Eye (tissue), 1 donor: ENCODE data around the gene DNAAF5.

Experiments used
- DNase-seq: peaks from one replicate; pipeline ENCODE4 v3.0.0-alpha.2; 2015

The DNAAF5 gene

DNA sequence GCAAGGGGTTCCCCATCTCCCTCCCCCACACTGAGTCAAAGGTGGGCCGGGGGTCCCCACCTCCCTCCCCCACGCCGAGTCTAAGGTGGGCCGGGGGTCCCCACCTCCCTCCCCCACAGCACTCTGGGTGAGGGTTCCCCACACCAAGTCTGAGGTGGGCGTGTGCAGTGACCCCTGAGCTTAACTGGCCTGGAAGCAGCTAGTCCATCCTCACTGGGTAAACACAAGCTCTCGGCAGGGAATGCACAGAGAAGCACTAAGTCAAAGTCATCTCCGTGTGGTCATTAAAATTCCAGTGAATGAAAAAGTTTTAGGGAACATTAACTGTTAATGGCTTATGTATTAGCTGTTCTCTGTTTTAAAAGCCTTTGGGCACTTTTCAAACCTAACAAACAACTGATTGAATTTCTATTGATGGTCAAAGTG lies 44.3 kb downstream of the DNAAF5 start:
- no peak for DNase-seq

DNA sequence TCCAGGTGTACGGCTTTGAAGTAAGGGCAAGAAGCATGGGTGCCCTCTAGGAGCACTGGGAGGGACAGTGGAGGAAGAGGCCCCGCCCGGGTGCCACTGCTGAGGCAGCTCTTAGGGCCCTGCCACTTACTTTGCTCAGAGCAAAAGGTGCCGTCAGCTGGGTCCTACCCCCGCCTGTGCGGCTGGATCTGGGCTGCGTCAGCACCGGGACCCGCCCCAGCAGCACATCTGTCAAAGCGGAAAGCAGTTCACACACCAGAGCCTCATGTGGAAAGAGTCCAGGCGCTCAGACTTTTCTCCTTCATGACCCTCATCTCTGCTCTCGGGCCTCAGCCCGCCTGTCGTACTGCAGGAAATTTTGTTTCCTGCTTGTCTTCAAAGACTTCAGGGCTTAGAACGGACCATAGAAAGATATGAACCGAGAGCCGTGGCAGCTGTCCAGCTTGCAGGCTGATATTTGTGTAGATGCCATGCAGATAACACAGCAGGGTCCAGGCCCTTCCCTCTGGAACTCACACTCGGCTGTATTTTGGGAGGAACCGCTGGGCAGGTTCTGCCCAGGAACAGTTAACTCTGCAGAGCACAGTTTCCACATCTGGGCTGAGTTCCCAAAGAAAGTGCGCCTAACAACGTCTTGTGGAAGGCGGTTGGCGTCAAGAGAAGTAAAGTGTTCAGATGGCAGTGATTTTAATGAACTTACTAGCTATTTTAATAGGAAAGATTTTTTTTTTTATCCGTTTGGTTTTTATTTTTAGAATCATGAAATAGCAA lies 44.9 kb downstream of the DNAAF5 start:
- DNase-seq = no peak

DNA sequence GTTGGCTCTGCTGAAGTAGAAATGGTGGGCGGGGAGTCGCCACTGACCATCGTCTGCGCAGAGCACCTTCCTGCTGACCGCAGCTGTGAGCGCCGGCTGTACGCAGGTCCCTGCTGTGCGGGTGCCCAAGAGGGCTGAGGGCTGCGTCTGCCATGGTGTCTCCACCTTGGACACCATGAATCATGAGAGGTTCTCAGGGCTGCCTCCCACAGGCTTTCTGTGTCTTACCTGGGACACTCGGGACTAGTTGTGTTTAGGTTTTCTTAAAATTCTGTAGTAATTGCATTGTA lies 45.5 kb downstream of the DNAAF5 start:
- DNase-seq = no peak

DNA sequence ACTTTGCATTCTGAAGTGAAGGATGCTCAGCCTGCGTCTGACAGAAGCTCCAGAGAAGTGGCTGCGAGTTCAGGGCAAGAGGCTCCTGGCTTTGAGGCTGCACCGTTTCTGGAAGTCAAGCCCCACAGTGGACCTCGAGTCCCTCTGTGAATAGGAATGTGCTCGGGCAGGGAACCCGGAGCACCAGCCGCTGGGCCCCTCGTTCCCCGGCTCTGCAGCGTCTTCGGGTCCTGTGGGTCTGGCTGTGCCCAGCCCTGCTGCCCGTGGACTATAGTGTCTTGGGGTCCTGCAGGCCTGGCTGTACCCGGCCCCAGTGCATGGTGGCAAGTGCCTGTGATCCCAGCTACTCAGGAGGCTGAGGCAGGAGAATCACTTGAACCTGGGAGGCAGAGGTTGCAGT lies 45.9 kb downstream of the DNAAF5 start:
- no peak for DNase-seq

DNA sequence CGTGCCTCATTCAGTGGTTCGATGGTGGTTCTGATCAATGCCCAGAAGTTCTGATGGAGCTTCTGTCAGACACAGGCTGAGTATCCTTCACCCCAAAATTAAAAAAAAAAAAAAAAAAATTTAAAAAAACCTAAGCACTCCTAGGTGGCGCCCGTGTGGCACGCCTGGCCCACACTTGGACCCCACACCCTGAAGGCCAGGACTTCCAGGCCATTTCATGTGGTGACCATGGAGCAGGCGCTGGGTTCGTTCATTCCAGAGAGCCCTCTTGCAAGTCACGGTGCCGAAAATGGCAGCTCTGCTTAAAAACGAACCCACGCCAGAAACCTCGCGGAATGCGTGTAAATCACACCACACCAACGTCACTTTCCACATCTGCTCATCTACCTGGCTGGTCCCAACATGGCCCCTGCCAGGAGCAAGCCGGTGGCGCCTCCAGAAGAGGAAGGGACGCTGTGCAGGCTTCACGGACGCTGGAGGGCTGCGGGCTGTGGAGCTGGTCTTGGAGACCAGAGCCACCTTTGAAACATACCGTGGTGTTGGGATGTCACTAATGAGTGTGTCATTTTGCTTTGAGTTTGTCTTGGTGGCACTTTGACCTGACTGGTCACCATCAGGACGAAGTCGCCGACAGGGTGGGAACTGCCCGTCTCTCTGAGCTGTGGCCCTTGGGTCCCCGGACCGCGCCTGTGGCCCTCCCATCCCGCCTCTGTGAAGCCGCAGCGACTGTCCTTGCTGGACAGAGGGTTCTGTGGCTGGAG lies 46.5 kb downstream of the DNAAF5 start:
- DNase-seq = no peak

DNA sequence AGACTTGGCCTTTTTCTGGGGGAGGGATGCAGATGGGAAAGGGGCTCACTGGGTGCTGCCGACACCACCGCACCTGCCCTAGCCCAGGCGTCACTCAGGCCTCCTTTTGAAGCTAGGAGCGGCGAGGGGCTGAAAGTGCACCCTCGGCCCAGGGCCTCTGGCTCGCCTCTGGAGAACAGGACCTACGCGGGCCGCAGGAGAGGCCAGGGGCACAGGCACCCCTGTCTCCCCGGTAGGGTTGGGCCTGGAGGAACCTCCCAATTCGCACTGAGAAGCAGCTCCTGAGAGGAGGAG lies 47.1 kb downstream of the DNAAF5 start:
- no peak for DNase-seq

DNA sequence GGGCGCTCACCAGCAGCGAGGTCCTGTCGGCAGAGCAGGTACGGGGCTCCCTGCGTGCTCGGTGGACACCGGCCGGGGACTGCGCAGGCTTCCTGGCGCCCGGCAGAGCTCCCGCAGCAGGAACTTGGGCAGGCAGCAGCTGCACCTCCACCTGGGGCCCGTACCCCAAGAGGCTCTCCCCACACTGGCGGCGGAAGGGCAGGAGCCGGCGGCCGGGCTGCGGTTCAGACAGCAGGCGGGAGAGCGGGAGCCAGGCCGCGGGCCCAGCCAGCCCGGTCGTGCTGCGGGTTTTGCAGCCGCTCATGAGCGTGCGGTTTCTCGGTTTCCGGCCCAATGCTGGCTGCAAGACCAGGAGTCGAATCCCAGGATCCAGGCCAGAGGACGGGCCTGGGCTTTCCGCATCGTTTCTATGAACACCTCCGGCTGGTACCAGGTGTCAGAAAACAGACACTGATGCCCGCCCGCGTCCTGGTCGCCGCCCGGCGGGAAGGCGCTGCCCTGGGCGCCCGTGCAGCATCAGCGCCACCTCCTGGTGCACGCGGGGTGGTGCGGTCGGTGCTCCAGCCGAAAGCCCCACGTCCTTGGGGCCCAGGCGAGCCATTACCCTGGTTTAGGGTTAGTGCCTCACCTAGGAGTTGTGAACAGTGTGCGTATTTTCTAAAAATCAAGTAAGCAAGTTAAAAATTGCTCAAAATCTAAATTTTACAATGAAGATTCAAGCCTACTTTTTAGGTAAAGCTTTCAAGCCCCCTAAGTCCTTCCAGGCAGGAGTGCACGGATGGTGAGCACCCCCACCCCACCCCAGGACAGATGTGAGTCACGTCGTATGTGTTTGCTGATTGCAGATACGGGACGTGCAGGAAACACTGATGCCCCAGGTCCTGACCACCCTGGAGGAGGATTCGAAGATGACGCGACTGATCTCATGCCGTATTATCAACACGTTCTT lies 47.9 kb downstream of the DNAAF5 start:
- peak; percentile 79 for DNase-seq

DNA sequence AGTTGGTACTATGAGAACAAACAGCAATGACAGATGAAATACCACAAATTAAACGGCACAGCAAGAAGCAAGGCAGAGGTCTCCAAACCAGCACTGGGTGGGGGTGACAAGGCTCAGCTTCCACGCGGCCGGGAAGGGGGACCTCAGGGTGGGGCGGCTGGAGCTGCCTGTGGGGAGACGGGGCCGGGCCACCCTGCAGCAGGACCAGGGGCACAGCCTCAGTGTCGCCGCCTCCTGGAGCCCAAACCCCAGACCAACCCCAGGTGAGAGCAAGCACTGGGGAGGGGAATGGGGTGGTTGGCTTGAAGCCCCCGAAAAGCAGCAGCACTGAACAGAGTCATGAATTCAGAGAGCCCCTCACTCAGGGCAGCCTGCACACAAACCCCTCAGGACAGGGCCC lies 49.9 kb downstream of the DNAAF5 start:
- DNase-seq = no peak

DNA sequence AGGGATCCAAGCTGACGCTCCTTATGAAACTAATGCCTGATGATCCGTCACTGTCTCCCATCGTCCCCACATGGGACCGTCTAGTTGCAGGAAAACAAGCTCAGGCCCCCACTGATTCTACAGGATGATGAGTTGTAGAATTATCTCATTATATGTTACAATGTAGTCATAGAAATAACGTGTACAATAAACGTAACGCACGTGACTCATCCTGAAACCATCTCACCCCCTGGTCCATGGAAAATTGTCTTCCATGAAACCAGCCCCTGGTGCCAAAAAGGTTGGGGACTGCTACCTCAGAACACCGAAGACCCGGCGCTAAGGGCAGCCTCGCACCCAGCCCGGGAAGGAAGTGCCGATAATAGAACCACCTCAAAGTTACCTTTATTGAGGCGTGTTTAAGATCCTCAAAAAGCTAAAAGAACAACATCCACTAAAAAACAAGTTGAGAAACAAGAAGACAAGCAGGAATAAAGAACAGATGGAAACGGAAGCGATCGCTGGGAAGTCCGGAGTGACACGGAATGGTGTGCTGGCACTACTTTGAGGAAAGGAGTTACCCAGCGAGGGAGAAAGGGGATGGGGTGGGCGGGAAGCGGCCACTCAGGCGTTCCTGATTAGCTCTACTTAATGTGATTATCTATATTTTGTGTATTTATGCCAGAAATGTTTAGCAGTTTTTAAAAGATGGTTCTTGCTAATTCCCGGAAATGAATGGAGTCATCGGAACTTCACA lies 50.7 kb downstream of the DNAAF5 start:
- DNase-seq = no peak

DNA sequence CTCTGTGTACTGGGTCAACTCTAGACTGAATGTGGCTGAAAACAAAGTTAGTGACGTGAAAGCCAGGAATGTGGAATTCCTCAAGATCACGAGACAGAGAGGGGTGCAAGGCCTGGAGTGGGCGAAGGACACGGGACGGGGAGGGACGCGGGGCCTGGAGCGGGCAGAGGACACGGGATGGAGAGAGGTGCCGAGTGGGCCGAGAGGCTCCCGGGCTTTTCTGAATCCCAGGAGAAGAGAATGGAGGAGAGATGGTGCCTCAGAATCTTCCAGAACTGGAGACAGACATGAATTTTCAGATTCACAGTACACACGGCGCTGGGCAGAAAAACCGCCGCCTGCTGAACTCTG lies 51.2 kb downstream of the DNAAF5 start:
- DNase-seq = no peak

DNA sequence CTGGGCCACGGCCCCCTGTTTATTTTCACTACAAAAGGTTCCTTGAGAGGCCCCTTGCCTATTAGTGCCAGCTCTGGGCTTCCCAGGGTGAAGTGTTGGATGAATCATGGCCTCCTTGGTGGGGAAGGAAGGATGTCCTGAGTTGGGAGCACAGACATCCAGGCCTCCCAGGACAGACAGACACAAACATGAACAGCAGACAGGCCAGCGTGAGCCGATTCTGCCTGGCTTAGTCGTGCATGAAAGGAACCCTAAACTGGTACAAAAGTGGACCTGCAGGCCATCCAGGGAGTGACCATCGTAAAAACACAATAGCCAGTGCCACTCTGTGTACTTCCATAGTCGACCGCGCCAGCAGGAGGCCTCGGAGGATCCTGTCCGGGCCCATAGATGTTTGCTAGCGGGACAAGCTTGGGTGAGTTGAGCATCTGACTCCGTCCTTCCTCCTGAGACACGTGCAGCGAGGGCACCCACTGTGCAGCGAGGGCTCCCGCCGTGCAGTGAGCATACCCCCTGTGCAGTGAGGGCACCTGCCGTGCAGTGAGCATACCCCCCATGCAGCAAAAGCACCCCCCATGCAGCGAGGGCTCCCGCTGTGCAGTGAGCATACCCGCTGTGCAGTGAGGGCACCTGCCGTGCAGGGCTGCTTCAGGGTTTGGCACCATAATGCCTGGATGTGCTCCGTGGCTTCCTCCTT lies 51.9 kb downstream of the DNAAF5 start:
- DNase-seq = no peak

DNA sequence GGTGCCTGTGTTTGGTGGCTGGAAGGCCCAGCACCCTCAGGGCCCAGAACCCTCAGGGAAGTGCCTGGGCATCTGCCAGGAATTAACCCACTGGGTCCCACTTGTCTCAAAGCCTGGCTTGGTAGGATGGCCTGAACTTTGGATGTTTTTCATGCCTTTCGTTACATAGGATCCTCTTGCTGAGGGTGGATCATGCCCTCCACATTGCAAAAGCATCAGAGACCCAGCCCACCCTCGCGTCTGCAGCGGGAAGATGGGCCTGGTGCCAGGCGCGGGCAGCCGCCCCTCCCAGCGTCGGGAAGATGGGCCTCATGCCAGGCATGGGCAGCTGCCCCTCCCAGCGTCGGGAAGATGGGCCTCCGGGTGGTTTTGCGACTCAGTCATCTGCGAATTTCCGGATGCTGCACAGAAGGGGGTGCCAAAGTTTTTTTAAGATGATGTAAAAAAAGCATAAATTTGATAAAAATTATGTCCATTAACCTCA lies 52.5 kb downstream of the DNAAF5 start:
- no peak for DNase-seq

DNA sequence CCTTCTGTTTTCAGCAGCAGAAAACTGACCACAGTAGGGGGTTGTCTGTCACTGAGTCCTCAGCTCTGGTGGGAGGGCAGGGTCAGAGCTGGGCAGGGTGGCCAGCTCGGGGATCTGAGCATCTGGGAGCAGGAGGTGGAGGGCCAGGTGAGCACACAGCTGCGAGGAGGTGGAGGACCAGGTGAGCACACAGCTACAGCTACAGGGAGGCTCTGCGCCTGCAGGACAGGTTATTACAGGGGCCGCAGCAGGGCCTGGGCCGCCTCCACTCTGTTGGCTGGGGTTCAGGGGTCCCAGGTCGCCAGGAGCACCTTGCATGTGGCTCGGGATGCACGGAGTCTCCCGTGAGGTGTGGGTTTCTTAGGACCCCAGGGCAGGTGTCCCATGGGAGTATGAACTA lies 53.0 kb downstream of the DNAAF5 start:
- no peak for DNase-seq

DNA sequence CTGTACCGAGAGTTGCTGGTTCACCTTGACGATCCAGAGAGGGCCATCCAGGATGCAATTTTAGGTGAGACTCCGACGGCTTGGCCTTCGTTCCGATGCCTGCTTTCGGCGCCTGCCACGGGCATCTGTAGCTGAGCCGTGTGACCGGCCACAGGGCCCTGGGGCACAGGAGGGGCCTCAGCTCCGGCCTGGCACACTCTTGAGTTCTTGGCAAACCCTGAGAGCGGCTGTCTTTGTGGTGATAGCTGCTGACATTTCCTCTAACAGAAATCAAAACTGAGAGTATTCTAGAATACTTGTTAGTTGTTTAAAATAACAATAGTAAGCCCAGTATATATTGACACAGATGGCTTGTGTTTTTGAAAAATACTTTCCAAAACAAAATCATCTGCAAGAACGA lies 53.6 kb downstream of the DNAAF5 start:
- DNase-seq = no peak

DNA sequence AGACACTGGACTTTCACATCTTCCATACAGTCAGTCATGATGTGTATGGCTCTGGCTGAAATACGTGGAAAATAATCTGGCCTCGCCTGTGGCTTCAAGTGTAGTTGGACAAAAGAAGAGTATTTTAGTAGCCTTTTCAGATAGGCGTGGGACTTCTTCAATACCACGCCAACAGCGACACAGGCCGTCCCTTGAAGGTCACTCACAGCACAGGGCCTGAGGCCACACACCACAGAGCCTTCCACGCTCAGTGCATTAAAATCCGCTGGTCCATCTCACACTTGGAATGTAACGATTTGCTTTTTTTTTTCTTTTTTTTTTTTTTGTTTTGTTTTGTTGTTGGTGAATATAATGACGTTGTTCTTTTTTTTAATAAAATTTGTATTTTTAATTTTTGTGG lies 54.0 kb downstream of the DNAAF5 start:
- no peak for DNase-seq

DNA sequence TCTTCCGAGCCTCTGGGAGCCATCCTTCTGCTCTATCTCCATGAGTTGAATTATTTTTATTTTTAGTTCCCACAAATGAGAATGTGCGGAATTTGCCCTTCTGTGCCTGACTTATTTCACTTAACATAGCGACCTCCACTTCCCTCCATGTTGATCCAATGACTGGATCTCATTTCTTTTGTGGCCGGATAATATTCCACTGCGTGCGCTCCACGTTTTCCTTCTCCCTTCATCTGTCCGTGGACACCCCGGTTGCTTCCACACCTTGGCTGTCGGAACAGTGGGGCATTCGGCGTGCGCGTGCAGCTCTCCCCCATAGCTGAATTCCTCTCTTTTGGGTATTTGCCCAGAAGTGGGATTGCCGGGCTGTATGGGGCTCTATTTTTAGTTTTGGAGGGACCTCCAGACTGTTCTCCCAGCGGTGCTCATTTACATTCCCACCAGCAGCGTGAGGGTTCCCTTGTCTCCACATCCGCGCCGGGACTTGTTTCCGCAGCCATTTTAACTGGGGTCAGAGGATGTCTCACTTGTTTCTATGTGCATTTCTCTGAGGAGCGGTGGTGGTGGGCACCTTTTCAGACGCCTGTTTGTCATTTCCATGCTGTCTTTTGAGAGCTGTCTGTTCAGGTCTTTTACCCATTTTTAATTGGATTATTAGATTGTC lies 54.8 kb downstream of the DNAAF5 start:
- DNase-seq = no peak

DNA sequence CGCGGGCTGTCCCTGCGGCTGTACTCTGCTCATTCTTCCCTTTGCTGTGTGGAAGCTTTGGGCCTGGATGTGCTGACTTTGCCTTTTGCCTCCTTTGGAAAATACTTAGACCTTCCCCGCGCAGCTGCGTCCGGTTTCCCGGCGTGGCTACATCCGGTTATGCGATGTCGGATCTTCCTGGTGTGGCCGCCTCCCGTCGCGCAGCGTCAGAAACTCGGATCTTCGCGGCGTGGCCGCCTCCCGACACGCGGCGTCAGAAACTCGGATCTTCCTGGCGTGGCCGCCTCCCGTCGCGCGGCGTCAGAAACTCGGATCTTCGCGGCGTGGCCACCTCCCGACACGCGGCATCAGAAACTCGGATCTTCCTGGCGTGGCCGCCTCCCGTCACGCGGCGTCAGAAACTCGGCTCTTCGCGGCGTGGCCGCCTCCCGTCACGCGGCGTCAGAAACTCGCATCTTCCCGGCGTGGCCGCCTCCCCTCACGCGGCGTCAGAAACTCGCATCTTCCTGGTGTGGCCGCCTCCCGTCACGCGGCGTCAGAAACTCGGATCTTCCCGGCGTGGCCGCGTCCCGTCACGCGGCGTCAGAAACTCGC lies 55.5 kb downstream of the DNAAF5 start:
- no peak for DNase-seq

DNA sequence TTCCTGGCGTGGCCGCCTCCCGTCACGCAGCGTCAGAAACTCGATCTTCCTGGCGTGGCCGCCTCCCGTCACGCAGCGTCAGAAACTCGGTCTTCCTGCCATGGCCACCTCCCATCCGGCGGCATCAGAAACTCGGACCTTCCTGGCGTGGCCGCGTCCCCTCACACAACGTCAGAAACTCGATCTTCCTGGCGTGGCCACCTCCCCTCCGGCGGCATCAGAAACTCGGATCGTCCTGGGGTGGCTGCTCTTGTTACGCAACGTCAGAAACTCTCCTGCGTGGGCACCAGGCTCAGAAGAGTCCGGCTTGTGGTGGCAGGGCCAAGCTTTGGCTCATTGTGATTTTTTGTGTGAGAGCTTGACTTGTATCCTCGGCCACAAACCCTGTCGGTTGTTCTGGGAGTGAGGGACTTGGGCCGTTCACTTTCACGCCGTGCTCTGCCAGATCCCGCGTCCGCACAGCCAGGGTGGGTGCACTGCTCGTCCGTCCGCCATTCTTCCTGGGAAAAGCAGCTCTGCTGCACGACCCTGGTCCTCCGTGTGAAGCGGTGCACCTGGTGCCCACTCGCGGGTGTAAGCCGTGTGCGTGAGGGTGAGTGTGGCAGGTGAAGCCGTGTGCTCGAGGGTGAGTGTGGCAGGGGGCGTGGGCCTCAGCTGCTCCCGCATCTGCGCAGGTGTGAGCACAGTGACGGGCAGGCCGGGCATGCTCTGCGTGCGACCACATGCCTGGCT lies 56.4 kb downstream of the DNAAF5 start:
- no peak for DNase-seq

DNA sequence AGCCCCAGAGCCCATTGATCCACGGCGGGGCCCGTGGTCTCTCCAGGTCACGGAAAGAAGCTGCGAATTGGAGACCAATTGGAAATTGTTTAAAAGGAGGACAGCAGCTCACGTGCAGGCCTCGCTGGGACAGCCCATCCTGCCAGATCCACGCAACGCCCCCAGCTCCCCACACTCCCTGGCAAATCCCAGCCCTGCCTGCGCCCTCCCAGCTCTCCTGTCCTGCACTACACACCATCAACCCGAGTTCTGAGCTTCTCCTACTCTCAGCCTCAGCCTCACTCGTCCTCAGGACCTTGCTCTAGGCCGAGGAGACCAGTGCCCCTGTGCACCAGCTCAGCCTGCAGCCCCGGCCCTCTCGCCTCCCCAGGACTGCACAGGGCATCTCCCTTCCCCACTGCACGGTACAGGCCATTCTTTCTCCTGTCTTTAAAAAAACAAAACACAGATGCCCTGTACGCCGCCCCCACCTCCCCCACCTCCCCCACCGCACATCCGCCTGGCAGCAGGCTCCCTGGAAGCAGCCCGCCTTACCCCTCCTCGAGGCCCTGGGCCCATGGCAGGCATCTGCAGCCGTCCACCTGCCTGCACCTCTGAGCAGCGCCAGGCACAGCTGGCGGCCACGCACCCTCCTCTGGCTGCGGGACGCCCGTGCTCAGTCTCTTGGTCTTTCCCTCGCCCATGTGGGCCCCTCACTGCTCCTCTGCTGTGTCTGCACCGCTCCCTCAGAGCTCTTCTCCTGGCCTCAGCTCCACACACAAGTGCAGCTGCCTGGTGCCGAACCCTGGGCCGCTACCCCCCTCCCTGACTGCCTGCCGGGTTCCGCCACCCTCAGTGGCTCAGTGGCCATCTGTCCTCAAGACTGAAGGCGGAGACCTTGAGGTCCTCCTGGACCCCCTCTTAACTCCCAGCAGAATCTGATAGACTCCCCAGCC lies 57.3 kb downstream of the DNAAF5 start:
- DNase-seq = no peak

DNA sequence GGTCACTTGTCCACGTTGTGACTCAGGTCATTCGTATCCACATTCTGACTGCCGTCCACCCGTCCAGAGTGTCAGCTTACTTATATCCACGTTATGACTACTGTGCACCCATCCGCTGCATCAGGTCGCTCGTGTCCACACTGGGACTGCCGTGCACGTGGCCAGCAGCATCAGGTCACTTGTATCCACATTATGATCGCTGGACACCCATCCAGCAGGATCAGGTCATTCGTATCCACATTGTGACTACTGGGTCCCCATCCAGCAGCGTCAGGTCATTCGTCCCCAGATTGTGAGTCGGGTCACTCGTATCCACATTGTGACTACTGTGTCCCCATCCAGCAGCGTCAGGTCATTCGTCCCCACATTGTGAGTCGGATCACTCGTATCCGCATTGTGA lies 58.5 kb downstream of the DNAAF5 start:
- DNase-seq = no peak
